ENCODE measurements around the gene EYS. TPM values are rescaled to one million over a fixed set of nuclear protein-coding genes. Genes with fewer than 3 reads are reported as not detected.

Gene EYS
- polyA plus RNA-seq, 1 of the 3 experiments (the other 2 are of a cell fraction): 0.05 TPM

- TF ChIP-seq, protein P1, sequence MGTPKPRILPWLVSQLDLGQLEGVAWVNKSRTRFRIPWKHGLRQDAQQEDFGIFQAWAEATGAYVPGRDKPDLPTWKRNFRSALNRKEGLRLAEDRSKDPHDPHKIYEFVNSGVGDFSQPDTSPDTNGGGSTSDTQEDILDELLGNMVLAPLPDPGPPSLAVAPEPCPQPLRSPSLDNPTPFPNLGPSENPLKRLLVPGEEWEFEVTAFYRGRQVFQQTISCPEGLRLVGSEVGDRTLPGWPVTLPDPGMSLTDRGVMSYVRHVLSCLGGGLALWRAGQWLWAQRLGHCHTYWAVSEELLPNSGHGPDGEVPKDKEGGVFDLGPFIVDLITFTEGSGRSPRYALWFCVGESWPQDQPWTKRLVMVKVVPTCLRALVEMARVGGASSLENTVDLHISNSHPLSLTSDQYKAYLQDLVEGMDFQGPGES (IDR thresholded peaks at IDR 0.05; ENCODE audit: low read depth, low read length): no peak
- TF ChIP-seq NRF1 (IDR thresholded peaks at IDR 0.05; ENCODE audit: low read depth, low read length) (no peak), TEAD4 (IDR thresholded peaks at IDR 0.05; ENCODE audit: borderline replicate concordance, insufficient read depth) (no peak)
These were observed 706.2 kb downstream of the EYS start (continued) for GRCh38 chr6:65000815-65001214.

DNA sequence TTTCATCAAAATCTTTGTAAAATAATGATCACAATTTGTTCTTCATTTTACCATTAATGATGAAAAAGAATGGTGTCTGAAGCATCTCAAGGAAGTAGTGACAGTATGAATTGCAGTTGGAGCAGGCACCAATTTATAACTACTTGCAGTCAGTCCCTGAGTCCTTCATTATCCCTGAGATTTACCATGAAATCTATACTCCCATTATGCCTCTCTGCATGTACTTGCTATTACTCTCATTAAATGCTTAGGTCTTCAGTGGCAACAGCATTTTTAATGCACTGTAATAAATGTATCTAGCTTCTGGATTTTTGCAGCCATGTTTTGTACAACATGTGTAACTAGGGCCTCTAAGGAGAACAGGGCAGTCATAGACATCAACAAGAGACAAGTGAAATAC is 708.8 kb downstream of the EYS start:
- TF ChIP-seq NRF1 (IDR thresholded peaks at IDR 0.05; ENCODE audit: low read depth, low read length) (no peak), RXRA (IDR thresholded peaks at IDR 0.05; ENCODE audit: borderline replicate concordance, low read depth) (no peak), CHD2 (IDR thresholded peaks at IDR 0.05; ENCODE audit: low read length, partially characterized antibody) (no peak), MAX (IDR thresholded peaks at IDR 0.05; ENCODE audit: low read depth) (no peak), RAD21 (IDR thresholded peaks at IDR 0.05; ENCODE audit: low read length) (no peak), FOSL2 (IDR thresholded peaks at IDR 0.05; ENCODE audit: borderline replicate concordance, low read depth) (no peak), SIN3A (IDR thresholded peaks at IDR 0.05; ENCODE audit: borderline replicate concordance, low read depth, low read length) (no peak), YY1 (IDR thresholded peaks at IDR 0.05; ENCODE audit: low read depth) (no peak), POLR2AphosphoS5 (IDR thresholded peaks at IDR 0.05; ENCODE audit: low read depth, low read length) (no peak), FOXM1 (IDR thresholded peaks at IDR 0.05; ENCODE audit: low read depth) (no peak), RCOR1 (IDR thresholded peaks at IDR 0.05; ENCODE audit: low read length) (no peak), TCF12 (IDR thresholded peaks at IDR 0.05) (no peak), TEAD4 (IDR thresholded peaks at IDR 0.05; ENCODE audit: borderline replicate concordance, insufficient read depth) (no peak), JUND (IDR thresholded peaks at IDR 0.05) (no peak), MXI1 (IDR thresholded peaks at IDR 0.05; ENCODE audit: low read depth, low read length) (no peak), EP300 (IDR thresholded peaks at IDR 0.05; ENCODE audit: borderline replicate concordance in 1 of 2, low read depth in 1 of 2, low read length in 1 of 2) (no peak), GATA2 (CRISPR knock-in tag; IDR thresholded peaks at IDR 0.05) (no peak)
- TF ChIP-seq, protein P2, sequence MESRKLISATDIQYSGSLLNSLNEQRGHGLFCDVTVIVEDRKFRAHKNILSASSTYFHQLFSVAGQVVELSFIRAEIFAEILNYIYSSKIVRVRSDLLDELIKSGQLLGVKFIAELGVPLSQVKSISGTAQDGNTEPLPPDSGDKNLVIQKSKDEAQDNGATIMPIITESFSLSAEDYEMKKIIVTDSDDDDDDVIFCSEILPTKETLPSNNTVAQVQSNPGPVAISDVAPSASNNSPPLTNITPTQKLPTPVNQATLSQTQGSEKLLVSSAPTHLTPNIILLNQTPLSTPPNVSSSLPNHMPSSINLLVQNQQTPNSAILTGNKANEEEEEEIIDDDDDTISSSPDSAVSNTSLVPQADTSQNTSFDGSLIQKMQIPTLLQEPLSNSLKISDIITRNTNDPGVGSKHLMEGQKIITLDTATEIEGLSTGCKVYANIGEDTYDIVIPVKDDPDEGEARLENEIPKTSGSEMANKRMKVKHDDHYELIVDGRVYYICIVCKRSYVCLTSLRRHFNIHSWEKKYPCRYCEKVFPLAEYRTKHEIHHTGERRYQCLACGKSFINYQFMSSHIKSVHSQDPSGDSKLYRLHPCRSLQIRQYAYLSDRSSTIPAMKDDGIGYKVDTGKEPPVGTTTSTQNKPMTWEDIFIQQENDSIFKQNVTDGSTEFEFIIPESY (IDR thresholded peaks at IDR 0.05; ENCODE audit: borderline replicate concordance, low read depth): no peak
- TF ChIP-seq, protein P3, sequence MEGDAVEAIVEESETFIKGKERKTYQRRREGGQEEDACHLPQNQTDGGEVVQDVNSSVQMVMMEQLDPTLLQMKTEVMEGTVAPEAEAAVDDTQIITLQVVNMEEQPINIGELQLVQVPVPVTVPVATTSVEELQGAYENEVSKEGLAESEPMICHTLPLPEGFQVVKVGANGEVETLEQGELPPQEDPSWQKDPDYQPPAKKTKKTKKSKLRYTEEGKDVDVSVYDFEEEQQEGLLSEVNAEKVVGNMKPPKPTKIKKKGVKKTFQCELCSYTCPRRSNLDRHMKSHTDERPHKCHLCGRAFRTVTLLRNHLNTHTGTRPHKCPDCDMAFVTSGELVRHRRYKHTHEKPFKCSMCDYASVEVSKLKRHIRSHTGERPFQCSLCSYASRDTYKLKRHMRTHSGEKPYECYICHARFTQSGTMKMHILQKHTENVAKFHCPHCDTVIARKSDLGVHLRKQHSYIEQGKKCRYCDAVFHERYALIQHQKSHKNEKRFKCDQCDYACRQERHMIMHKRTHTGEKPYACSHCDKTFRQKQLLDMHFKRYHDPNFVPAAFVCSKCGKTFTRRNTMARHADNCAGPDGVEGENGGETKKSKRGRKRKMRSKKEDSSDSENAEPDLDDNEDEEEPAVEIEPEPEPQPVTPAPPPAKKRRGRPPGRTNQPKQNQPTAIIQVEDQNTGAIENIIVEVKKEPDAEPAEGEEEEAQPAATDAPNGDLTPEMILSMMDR (IDR thresholded peaks at IDR 0.05): no peak
- TF ChIP-seq, protein P1 (IDR thresholded peaks at IDR 0.05; ENCODE audit: low read depth, low read length): no peak
- Histone ChIP-seq H3K27me3 (ENCODE audit: insufficient read depth) (no peaks in the 10 kb centered on the region), H3K4me3 (ENCODE audit: low read depth in 2 of 2, low read length in 1 of 2) (no peak overlapping the region), H3K79me2 (ENCODE audit: insufficient read depth) (no peaks in the 10 kb centered on the region), H3K27ac (ENCODE audit: low read depth in 2 of 2, low read length in 1 of 2) (no peak overlapping the region), H4K20me1 (ENCODE audit: insufficient read depth) (no peaks in the 10 kb centered on the region), H3K4me2 (no peak overlapping the region), H3K4me1 (ENCODE audit: control insufficient read depth in 1 of 2, insufficient read depth in 2 of 2, low read depth in 1 of 2, low read length in 1 of 2) (no peaks in the 10 kb centered on the region), H3F3A (replicated peaks; ENCODE audit: insufficient read depth) (no peaks in the 10 kb centered on the region), H3K36me3 (replicated peaks in 1 of 2; ENCODE audit: control insufficient read depth in 1 of 2, insufficient read depth in 2 of 2, low read length in 1 of 2) (no peaks in the 10 kb centered on the region), H3K9me3 (no peaks in the 10 kb centered on the region), H2AFZ (ENCODE audit: low read depth) (no peak overlapping the region), H3K9me2 (no peaks in the 10 kb centered on the region), H3K9ac (no peak overlapping the region)
- no peak for DNase-seq
- CTCF ChIA-PET: no interaction called here
- POLR2A ChIA-PET: no interaction called here

All from SK-N-SH (cell line).